ENCODE results near the gene NUP153. TPM values are rescaled to one million over a fixed set of nuclear protein-coding genes. Genes with fewer than 3 reads are reported as not detected.

The NUP153 gene
- total and polyA plus RNA-seq, 2 donors from 2014 or later: 4.9 to 31.3 TPM

DNA sequence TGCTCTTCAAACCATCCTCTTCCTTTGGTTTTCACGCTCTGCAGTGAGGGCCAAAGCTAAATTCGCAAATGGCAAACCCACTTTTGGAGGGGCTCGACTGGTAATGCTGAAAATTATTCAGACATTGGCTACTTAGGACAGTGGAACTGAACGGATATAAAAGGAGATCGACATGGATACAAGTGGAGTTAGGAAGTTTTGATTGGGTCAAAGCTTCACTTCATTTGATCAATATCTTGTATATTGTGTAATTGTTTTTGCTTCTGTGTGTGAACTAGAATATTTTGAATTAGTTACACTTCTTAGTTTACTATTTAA lies 105.4 kb downstream of the NUP153 start:
- Histone ChIP-seq H3K9me3 (ENCODE audit: control insufficient read depth in 2 of 3, insufficient read depth in 1 of 3, low read length in 3 of 3) (no peaks in the 10 kb centered on the region), H3K27ac (ENCODE audit: low read depth in 2 of 2, low read length in 2 of 2) (peak overlapping the region in 1 of 2 donors; percentile 84), H3K27me3 (ENCODE audit: control insufficient read depth, insufficient read depth, low read length) (no peaks in the 10 kb centered on the region), H3K4me3 (ENCODE audit: low read length in 3 of 3) (peak overlapping the region; percentile 74 to 94 (median 75)), H3K4me1 (ENCODE audit: control insufficient read depth in 2 of 3, insufficient read depth in 2 of 3, low read depth in 1 of 3, low read length in 3 of 3) (no peaks in the 10 kb centered on the region), H3K36me3 (ENCODE audit: control insufficient read depth in 2 of 3, insufficient read depth in 3 of 3, low read length in 3 of 3) (peaks cover 0 to 5% (median 0%) of the 10 kb centered on the region in 3 donors), H3K9ac (ENCODE audit: low read length in 3 of 3) (peak overlapping the region; percentile 48 to 89 (median 85))
- FAIRE-seq (no peak), DNase-seq (no peak)
- intact Hi-C loops (cut with DNase I): no loop called here
- TF ChIP-seq, protein P1, sequence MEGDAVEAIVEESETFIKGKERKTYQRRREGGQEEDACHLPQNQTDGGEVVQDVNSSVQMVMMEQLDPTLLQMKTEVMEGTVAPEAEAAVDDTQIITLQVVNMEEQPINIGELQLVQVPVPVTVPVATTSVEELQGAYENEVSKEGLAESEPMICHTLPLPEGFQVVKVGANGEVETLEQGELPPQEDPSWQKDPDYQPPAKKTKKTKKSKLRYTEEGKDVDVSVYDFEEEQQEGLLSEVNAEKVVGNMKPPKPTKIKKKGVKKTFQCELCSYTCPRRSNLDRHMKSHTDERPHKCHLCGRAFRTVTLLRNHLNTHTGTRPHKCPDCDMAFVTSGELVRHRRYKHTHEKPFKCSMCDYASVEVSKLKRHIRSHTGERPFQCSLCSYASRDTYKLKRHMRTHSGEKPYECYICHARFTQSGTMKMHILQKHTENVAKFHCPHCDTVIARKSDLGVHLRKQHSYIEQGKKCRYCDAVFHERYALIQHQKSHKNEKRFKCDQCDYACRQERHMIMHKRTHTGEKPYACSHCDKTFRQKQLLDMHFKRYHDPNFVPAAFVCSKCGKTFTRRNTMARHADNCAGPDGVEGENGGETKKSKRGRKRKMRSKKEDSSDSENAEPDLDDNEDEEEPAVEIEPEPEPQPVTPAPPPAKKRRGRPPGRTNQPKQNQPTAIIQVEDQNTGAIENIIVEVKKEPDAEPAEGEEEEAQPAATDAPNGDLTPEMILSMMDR (IDR thresholded peaks at IDR 0.05; ENCODE audit: borderline replicate concordance, extremely low read depth, insufficient read depth): no peak

DNA sequence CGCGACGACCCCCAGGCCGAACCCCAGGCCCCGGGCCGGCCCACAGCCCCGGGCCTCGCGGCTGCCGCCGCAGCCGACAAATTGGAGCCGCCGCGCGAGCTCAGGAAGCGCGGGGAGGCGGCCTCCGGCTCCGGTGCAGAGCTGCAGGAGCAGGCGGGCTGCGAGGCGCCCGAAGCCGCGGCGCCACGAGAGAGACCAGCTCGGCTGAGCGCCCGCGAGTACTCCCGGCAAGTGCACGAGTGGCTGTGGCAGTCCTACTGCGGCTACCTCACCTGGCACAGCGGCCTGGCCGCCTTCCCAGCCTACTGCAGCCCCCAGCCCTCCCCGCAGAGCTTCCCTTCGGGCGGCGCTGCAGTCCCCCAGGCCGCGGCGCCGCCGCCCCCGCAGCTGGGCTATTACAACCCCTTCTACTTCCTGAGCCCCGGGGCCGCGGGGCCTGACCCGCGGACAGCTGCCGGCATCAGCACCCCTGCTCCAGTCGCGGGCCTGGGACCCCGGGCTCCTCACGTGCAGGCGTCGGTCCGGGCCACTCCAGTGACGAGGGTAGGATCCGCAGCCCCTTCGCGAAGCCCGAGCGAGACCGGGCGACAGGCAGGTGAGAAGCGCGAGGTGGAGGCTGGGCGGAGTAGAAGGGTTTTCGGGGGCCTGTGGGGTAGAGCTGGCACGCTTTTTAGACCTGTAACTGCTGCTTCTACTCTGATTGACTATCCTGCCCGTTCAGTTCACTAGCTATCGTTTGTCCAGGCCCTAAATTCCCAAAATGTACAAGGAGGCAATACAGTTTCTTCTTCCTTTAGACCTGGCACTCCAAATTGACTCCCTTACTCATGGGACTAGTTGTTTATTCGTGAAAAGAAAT lies 106.0 kb downstream of the NUP153 start:
- TF ChIP-seq, protein P1 (IDR thresholded peaks at IDR 0.05; ENCODE audit: borderline replicate concordance, extremely low read depth, insufficient read depth): no peak
- DNase-seq (peak; percentile 63 to 87 (median 71)), FAIRE-seq (no peak)
- Histone ChIP-seq H3K27ac (ENCODE audit: low read depth in 2 of 2, low read length in 2 of 2) (peak overlapping the region; percentile 84 to 91), H3K36me3 (ENCODE audit: control insufficient read depth in 2 of 3, insufficient read depth in 3 of 3, low read length in 3 of 3) (peaks cover 0 to 4% (median 0%) of the 10 kb centered on the region in 3 donors), H3K27me3 (ENCODE audit: control insufficient read depth, insufficient read depth, low read length) (no peaks in the 10 kb centered on the region), H3K9me3 (ENCODE audit: control insufficient read depth in 2 of 3, insufficient read depth in 1 of 3, low read length in 3 of 3) (no peaks in the 10 kb centered on the region), H3K4me3 (ENCODE audit: low read length in 3 of 3) (peak overlapping the region; percentile 74 to 94 (median 75)), H3K4me1 (ENCODE audit: control insufficient read depth in 2 of 3, insufficient read depth in 2 of 3, low read depth in 1 of 3, low read length in 3 of 3) (no peaks in the 10 kb centered on the region), H3K9ac (ENCODE audit: low read length in 3 of 3) (peak overlapping the region; percentile 48 to 89 (median 85))
- intact Hi-C loops (cut with DNase I): no loop called here

DNA sequence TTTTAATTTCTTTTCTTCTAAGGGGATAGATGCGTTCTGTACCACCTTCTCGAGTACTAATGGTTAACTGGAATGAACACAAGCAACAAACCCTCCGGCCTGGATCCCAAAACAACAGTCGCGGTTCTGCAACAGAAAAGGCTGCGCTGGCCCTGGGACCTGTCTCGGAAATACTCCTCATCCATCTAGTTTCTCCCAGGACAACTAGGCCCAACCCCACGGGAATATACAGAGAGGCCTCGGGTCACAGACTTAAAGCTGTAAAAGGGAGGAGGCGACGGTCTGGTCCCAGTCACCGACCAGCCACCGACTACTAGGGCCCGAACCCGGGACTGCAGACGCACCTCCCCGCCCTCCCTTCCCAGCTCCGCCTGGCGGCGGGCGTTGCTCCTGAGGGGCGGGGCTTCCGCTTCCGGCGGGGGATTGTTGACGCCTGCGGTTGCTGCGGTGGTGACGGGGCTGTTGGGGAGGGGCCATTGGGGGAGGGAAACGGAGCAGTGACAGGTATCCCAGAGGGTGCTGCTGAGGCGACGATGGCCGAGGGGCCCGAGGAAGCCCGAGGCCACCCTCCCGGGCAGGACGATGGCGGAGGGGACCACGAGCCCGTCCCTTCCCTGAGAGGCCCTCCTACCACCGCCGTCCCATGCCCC lies 106.7 kb downstream of the NUP153 start, which contains the start of gene FAM8A1:
Gene FAM8A1 (plus strand): TSS at position 426 of the 650 bp plus-strand sequence. CDS start 108 bp downstream, at position 534.
- peak within 1 kb of the TSS; percentile 68 to 89 (median 85) for H3K9ac ChIP-seq (ENCODE audit: low read length in 3 of 3)
- H3K4me1 ChIP-seq (ENCODE audit: control insufficient read depth in 2 of 3, insufficient read depth in 2 of 3, low read depth in 1 of 3, low read length in 3 of 3): no peaks in the 10 kb centered on the region
- peak within 1 kb of the TSS; percentile 84 to 91 for H3K27ac ChIP-seq (ENCODE audit: low read depth in 2 of 2, low read length in 2 of 2)
- FAIRE-seq (no peak), DNase-seq (peak; percentile 97 to 99 (median 97))
- peaks cover 0 to 4% (median 0%) of the 10 kb centered on the region in 3 donors for H3K36me3 ChIP-seq (ENCODE audit: control insufficient read depth in 2 of 3, insufficient read depth in 3 of 3, low read length in 3 of 3)
- intact Hi-C loops (cut with DNase I): no loop called here
- H3K27me3 ChIP-seq (ENCODE audit: control insufficient read depth, insufficient read depth, low read length): no peaks in the 10 kb centered on the region
- TF ChIP-seq, protein P1 (IDR thresholded peaks at IDR 0.05; ENCODE audit: borderline replicate concordance, extremely low read depth, insufficient read depth): peak; percentile 30
- no peaks in the 10 kb centered on the region for H3K9me3 ChIP-seq (ENCODE audit: control insufficient read depth in 2 of 3, insufficient read depth in 1 of 3, low read length in 3 of 3)
- peak within 1 kb of the TSS; percentile 75 to 94 (median 82) for H3K4me3 ChIP-seq (ENCODE audit: low read length in 3 of 3)

Measured in kidney (tissue), 14 donors.